ENCODE measurements around the gene CNIH3. TPM values are rescaled to one million over a fixed set of nuclear protein-coding genes. Genes with fewer than 3 reads are reported as not detected.

CNIH3 gene
- total RNA-seq, 4 donors from 2014 or later = 1.1 to 7.6 (median 2.0) TPM; not detected in 1

DNA sequence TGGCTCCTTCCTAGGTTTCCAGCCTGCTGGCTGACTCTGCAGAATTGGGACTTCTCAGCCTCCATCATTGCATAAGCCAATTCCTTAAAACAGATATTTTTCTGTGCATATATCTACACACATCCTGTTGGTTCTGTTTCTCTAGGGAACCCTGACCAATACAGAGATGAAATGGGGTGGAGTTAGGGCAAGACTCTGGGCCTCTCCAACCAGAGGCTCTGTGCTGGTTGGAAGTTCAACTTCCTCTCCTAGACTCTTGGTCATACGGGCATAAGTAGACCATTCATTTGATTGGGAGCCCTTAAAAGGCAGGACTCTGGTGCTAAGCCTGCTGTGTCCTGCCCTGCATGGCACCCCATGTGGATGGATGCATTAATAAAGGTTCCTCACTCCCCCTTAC, 55.0 kb downstream of the CNIH3 start:
- TF ChIP-seq, protein P1, sequence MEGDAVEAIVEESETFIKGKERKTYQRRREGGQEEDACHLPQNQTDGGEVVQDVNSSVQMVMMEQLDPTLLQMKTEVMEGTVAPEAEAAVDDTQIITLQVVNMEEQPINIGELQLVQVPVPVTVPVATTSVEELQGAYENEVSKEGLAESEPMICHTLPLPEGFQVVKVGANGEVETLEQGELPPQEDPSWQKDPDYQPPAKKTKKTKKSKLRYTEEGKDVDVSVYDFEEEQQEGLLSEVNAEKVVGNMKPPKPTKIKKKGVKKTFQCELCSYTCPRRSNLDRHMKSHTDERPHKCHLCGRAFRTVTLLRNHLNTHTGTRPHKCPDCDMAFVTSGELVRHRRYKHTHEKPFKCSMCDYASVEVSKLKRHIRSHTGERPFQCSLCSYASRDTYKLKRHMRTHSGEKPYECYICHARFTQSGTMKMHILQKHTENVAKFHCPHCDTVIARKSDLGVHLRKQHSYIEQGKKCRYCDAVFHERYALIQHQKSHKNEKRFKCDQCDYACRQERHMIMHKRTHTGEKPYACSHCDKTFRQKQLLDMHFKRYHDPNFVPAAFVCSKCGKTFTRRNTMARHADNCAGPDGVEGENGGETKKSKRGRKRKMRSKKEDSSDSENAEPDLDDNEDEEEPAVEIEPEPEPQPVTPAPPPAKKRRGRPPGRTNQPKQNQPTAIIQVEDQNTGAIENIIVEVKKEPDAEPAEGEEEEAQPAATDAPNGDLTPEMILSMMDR (IDR thresholded peaks at IDR 0.05; ENCODE audit: low read depth) = no peak

DNA sequence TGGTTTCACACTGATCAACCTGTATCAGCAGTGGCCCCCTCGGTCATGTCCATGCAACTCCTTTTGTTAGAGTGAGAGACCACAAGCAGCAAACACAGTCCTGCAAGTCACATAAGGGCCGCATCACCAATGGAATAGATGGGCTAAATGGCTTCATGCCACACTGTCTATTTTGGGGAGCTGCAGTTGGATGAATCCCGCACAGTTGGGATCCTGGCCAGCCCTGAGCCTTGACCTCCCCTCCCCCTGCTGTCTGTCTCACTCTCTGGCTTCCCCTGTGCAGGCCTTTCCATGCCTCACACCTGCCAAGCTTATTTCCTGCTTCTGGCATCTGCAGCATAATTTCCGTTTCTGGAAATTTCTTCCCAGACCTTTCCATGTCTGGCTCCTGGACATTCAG, 57.0 kb downstream of the CNIH3 start:
- TF ChIP-seq, protein P1 (IDR thresholded peaks at IDR 0.05; ENCODE audit: low read depth) = no peak

DNA sequence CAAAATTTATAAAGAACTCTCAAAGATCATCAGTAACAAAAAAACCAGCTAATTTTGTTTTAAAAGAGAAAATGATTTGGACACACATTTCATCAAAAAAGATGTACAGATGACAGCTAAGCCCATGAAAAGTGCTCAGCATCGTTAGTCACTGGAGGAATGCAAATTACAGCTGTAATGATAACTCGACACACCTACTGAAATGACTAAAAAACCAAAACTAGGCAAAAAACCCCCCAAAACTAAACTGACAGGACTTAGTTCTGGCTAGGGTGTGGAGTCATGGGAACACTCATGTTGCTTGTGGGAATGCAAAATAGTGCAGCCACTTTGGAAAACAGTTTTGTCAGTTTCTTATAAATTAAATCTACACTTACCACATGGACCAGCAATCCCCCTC, 59.5 kb downstream of the CNIH3 start:
- TF ChIP-seq, protein P1 (IDR thresholded peaks at IDR 0.05; ENCODE audit: low read depth) = no peak

DNA sequence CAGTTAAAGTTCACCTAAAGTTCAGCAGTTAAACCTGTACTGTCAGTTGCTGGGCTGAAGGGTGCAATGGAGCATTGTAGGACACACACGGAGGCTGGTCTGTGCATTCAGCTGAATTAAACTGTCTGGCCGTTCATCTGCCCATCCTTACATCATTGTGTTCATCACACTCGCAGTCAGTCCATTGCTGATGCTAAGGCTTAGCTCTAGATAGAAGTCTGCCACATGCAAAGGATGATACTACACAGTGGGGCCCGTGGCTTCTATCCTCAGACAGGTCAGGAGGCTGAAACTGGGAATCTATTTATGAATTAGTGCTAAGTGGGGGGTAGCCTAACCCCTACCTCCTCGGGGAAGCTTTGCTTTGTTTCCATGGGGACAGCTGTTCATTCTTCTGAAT, 60.4 kb downstream of the CNIH3 start:
- TF ChIP-seq, protein P1 (IDR thresholded peaks at IDR 0.05; ENCODE audit: low read depth) = no peak

DNA sequence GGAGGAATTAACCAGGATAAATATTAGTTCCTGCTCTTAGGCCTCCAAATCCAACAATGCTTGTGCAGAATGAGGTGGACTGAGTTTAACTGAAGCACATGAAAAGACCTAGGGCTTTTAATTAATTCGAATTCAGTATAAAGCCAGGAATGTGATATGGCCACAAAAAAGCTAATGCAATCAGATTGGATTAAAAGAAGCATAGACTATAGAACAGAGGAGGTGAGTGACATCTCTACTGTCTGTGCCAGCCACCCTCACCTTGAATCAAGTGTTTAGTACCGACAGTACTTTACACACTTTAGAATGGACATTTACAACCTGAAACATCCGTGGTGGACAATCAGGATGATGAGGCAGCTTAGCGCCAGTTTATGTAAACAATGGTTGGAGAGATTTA, 62.1 kb downstream of the CNIH3 start:
- TF ChIP-seq, protein P1 (IDR thresholded peaks at IDR 0.05; ENCODE audit: low read depth) = no peak

DNA sequence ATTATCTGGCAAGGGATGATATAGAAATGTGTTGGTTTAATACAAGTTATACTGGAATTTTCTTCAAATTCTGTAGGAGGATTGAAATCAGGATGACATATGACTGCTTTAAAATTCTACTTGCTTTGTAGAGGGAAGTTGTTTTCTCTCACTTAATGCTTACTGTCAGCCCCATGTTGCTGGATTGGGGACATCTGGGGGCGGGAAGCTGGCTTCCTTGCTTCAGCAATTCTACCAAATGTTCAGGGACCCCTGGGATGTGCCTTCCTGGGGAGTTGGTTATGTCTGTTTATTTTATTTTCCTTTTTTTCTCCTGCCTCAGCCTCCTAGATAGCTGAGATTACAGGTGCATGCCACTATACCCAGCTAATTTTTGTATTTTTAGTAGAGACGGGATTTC, 63.5 kb downstream of the CNIH3 start:
- TF ChIP-seq, protein P1 (IDR thresholded peaks at IDR 0.05; ENCODE audit: low read depth) = no peak

DNA sequence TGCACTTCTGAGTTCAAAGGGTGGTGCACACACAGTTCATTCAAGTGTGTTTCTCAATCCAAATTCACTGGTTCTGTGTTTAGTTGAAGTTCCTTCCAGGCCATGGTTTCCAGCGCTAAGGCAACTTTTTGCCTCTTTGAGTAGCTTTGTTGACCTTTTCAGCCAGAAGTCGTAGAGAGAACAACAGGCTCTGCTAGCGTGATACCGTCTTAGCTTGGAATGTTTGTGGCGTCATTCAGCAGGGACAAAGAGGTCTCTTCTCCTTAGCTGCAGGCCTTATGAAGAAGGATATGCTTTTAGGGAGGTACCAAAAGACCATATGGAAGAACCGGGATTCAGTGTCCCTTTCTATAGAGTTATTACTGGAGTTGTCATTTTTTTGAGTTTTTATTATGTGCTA, 65.7 kb downstream of the CNIH3 start:
- TF ChIP-seq, protein P1 (IDR thresholded peaks at IDR 0.05; ENCODE audit: low read depth) = no peak

All from subcutaneous adipose tissue (tissue), 4 donors.